T47D (cell line): ENCODE data around the gene EHMT2.
"Not testable (repeated sequence)": the region's sequence is repeated elsewhere in the genome, so short reads cannot be mapped to it uniquely, and the experiment has no call there.

ENCODE experiments used
- DNase-seq, 2 experiments: peaks; one replicate each; pipeline versions ENCODE4 v3.0.0 to v3.0.0-alpha.2; 2011 to 2012; ENCODE audit warnings: low read depth in 1 of 2, low spot score in 1 of 2
- JUND ChIP-seq: IDR thresholded peaks from 2 replicates; pipeline ENCODE4 v1.6.1; 2012; ENCODE audit warnings: low read depth
- in situ Hi-C: cut with HindIII; loops from 2 replicates; pipeline ENCODE4 v1.10.0; 2016; ENCODE audit warnings: low sequenced_read_pairs, low pct_unique_long_range_greater_than_20kb

Gene EHMT2

GRCh38 chr6:31927863-31928671 lies 30.6 kb upstream of the EHMT2 start:
- TF ChIP-seq JUND = no peak
- in situ Hi-C loops = no loop called here

GRCh38 chr6:31927242-31927862 lies 29.9 kb upstream of the EHMT2 start, which contains the start of gene C2:
Gene C2 (plus strand): TSS chr6:31927717. CDS start chr6:31927753, 36 bp downstream.
- no peak for TF ChIP-seq JUND
- no peak for DNase-seq
- in situ Hi-C loops = no loop called here

More at GRCh38 chr6:31927863-31928671, 30.6 kb upstream of the EHMT2 start:
- DNase-seq = no peak

GRCh38 chr6:31922942-31923341 lies 25.4 kb upstream of the EHMT2 start:
- DNase-seq = peak in 1 of 2 experiments; percentile 36
- in situ Hi-C loops = no loop called here
- TF ChIP-seq JUND = no peak

- in situ Hi-C loops = no loop called here
- no peak for TF ChIP-seq JUND
- DNase-seq = no peak
Measured at GRCh38 chr6:31920811-31921210, 23.3 kb upstream of the EHMT2 start.

GRCh38 chr6:31919624-31920303 lies 22.3 kb upstream of the EHMT2 start:
- DNase-seq = peak in 1 of 2 experiments; percentile 45
- no peak for TF ChIP-seq JUND
- in situ Hi-C loops = no loop called here

GRCh38 chr6:31918069-31918720 lies 20.7 kb upstream of the EHMT2 start:
- no peak for DNase-seq
- in situ Hi-C loops = no loop called here
- TF ChIP-seq JUND = no peak

GRCh38 chr6:31915756-31916155 lies 18.3 kb upstream of the EHMT2 start:
- TF ChIP-seq JUND = no peak
- in situ Hi-C loops = no loop called here
- DNase-seq = peak in 1 of 2 experiments; percentile 72

- DNase-seq = no peak
- TF ChIP-seq JUND = no peak
- in situ Hi-C loops = no loop called here
Measured at GRCh38 chr6:31915351-31915750, 17.9 kb upstream of the EHMT2 start.

- TF ChIP-seq JUND = no peak
- no peak for DNase-seq
- in situ Hi-C loops = no loop called here
Measured at GRCh38 chr6:31911826-31912585, 14.5 kb upstream of the EHMT2 start.

- in situ Hi-C loops, DNase-seq: not testable (repeated sequence)
Measured at GRCh38 chr6:31909298-31909697, 11.8 kb upstream of the EHMT2 start.

GRCh38 chr6:31908791-31909190 lies 11.3 kb upstream of the EHMT2 start:
- TF ChIP-seq JUND = no peak

GRCh38 chr6:31908255-31908654 lies 10.8 kb upstream of the EHMT2 start:
- DNase-seq, in situ Hi-C loops: not testable (repeated sequence)

More at GRCh38 chr6:31908791-31909190, 11.3 kb upstream of the EHMT2 start:
- in situ Hi-C loops = no loop called here
- DNase-seq = peak in 1 of 2 experiments; percentile 19
